Ishikawa (cell line): ENCODE results near the gene GADD45B.
A peak's percentile ranks its signal among the peaks of the same experiment; 100 is the strongest.

Source experiments
- CEBPB ChIP-seq: IDR thresholded peaks from 2 replicates; pipeline ENCODE4 v1.6.1; 2012
- CREB1 ChIP-seq: IDR thresholded peaks from 2 replicates; pipeline ENCODE4 v1.6.1; 2012; ENCODE audit warnings: low read depth
- EGR1 ChIP-seq: IDR thresholded peaks from 2 replicates; pipeline ENCODE4 v1.6.1; 2012
- EP300 ChIP-seq: IDR thresholded peaks from 2 replicates; pipeline ENCODE4 v1.6.1; 2012; ENCODE audit warnings: borderline replicate concordance
- FOXM1 ChIP-seq: IDR thresholded peaks from 2 replicates; pipeline ENCODE4 v1.6.1; 2012; ENCODE audit warnings: low read depth, borderline replicate concordance
- NFIC ChIP-seq: IDR thresholded peaks from 2 replicates; pipeline ENCODE4 v1.6.1; 2012
- RAD21 ChIP-seq: IDR thresholded peaks from 2 replicates; pipeline ENCODE4 v1.6.1; 2012; ENCODE audit warnings: low read depth
- TAF1 ChIP-seq: IDR thresholded peaks from 2 replicates; pipeline ENCODE4 v1.6.1; 2012; ENCODE audit warnings: low read depth, mild to moderate bottlenecking
- TCF12 ChIP-seq: IDR thresholded peaks from 2 replicates; pipeline ENCODE4 v1.6.1; 2012; ENCODE audit warnings: low read depth
- TEAD4 ChIP-seq: IDR thresholded peaks from 2 replicates; pipeline ENCODE4 v1.6.1; 2012
- USF1 ChIP-seq: IDR thresholded peaks from 2 replicates; pipeline ENCODE4 v1.6.1; 2012
- YY1 ChIP-seq: IDR thresholded peaks from 2 replicates; pipeline ENCODE4 v1.6.1; 2012; ENCODE audit warnings: low read depth
- ZBTB7A ChIP-seq: IDR thresholded peaks from 2 replicates; pipeline ENCODE4 v1.6.1; 2012; ENCODE audit warnings: low read depth
- TF ChIP-seq, protein P1 (sequence below): IDR thresholded peaks from 2 replicates; pipeline ENCODE4 v1.6.1; 2012; ENCODE audit warnings: low read depth, mild to moderate bottlenecking
- TF ChIP-seq, protein P2 (sequence below): IDR thresholded peaks from 2 replicates; pipeline ENCODE4 v1.6.1; 2012

Gene GADD45B

GRCh38 chr19:2476451-2477140 is 669 bp downstream of the GADD45B start:
- TF ChIP-seq TEAD4 (0 out of 2 replicates have a peak, but pooled peaks have one; percentile 12), TCF12 (no peak), RAD21 (no peak), CEBPB (no peak), TAF1 (no peak), EGR1 (no peak), FOXM1 (no peak), CREB1 (no peak), USF1 (no peak), NFIC (no peak), YY1 (no peak), ZBTB7A (peak; percentile 83), EP300 (no peak)
- TF ChIP-seq, protein P1, sequence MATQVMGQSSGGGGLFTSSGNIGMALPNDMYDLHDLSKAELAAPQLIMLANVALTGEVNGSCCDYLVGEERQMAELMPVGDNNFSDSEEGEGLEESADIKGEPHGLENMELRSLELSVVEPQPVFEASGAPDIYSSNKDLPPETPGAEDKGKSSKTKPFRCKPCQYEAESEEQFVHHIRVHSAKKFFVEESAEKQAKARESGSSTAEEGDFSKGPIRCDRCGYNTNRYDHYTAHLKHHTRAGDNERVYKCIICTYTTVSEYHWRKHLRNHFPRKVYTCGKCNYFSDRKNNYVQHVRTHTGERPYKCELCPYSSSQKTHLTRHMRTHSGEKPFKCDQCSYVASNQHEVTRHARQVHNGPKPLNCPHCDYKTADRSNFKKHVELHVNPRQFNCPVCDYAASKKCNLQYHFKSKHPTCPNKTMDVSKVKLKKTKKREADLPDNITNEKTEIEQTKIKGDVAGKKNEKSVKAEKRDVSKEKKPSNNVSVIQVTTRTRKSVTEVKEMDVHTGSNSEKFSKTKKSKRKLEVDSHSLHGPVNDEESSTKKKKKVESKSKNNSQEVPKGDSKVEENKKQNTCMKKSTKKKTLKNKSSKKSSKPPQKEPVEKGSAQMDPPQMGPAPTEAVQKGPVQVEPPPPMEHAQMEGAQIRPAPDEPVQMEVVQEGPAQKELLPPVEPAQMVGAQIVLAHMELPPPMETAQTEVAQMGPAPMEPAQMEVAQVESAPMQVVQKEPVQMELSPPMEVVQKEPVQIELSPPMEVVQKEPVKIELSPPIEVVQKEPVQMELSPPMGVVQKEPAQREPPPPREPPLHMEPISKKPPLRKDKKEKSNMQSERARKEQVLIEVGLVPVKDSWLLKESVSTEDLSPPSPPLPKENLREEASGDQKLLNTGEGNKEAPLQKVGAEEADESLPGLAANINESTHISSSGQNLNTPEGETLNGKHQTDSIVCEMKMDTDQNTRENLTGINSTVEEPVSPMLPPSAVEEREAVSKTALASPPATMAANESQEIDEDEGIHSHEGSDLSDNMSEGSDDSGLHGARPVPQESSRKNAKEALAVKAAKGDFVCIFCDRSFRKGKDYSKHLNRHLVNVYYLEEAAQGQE, result no peak
- TF ChIP-seq, protein P2, sequence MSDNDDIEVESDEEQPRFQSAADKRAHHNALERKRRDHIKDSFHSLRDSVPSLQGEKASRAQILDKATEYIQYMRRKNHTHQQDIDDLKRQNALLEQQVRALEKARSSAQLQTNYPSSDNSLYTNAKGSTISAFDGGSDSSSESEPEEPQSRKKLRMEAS, result no peak

GRCh38 chr19:2477141-2477710 is 1.3 kb downstream of the GADD45B start:
- TF ChIP-seq, protein P2, result 0 out of 2 replicates have a peak, but pooled peaks have one; percentile 62
- TF ChIP-seq TCF12 (peak; percentile 66), TAF1 (no peak), TEAD4 (peak; percentile 71), USF1 (no peak), EP300 (peak; percentile 34; the same call in 1 of the 2 replicates)

- no peak for TF ChIP-seq USF1
- TF ChIP-seq CEBPB, result no peak
- no peak for TF ChIP-seq TAF1
- no peak for TF ChIP-seq TEAD4
- no peak for TF ChIP-seq CREB1
- no peak for TF ChIP-seq EGR1
- TF ChIP-seq RAD21, result no peak
- TF ChIP-seq, protein P1, result no peak
- TF ChIP-seq TCF12, result no peak
These were observed 1.8 kb downstream of the GADD45B start for GRCh38 chr19:2477732-2478191.

DNA sequence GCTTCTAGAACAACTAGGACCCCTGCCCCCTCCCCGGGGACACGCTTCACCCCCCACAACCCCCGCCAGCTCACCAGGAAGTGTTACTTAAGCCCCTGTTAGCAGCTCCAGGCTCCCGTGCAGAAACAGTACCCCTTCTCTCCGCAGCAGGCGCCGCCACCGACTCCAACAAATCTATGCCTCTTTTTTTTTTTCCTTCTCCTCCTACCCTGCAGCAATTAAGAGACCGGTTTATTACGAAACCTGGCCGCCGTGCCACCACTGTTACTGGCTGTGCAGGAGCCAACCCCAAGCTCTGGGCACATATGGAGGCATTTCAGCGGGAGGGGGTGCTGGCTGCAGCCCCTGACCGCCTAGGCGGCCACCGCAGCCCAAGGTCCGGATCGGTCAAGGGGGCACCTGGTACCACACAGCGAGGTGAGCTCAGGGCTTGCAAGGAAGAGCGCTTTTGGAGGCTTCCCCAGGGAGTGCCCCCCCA is 2.4 kb downstream of the GADD45B start:
- TF ChIP-seq RAD21 (no peak), EGR1 (no peak), CEBPB (peak; percentile 91), ZBTB7A (peak; percentile 57)

- TF ChIP-seq YY1, result no peak
- TF ChIP-seq CREB1, result no peak
- TF ChIP-seq TAF1, result no peak
- no peak for TF ChIP-seq RAD21
- no peak; the same call in 1 of the 2 replicates for TF ChIP-seq ZBTB7A
- no peak for TF ChIP-seq USF1
- TF ChIP-seq, protein P2, result no peak
- no peak for TF ChIP-seq EGR1
- TF ChIP-seq, protein P1, result no peak
- TF ChIP-seq FOXM1, result no peak
- TF ChIP-seq CEBPB, result no peak
- no peak for TF ChIP-seq EP300
- TF ChIP-seq TCF12, result no peak
- TF ChIP-seq TEAD4, result no peak
- no peak for TF ChIP-seq NFIC
These were observed 3.0 kb downstream of the GADD45B start for GRCh38 chr19:2478756-2479555.
